ENCODE results near the gene ZNF638. TPM values are rescaled to one million over a fixed set of nuclear protein-coding genes. Genes with fewer than 3 reads are reported as not detected.

Gene ZNF638
- total and polyA plus RNA-seq, 2 donors (not counting 3 experiments of a cell fraction or from before 2014, with no cell fraction given): 36.4 to 111 TPM

- CTCF ChIA-PET: interaction anchor here (0.9 to 3.3 kb wide), 5 partner anchors 9 to 64 kb away, joined by 3 to 14 read pairs (median 4); no protein-coding TSS in a partner anchor
- H3K27ac ChIP-seq (ENCODE audit: insufficient read depth, low read depth, low read length): no peak overlapping the region
- no peaks in the 10 kb centered on the region for H3K36me3 ChIP-seq (ENCODE audit: control insufficient read depth in 2 of 2, extremely low read depth in 1 of 2, insufficient read depth in 2 of 2, low read length in 2 of 2)
- DNase-seq (ENCODE audit: low read depth, low spot score): no peak
- H2AFZ ChIP-seq (ENCODE audit: low read depth, low read length): no peak overlapping the region
- POLR2A ChIA-PET: no interaction called here
- H3K4me2 ChIP-seq (ENCODE audit: insufficient read depth, low read length): no peak overlapping the region
- dilution Hi-C loops (cut with MboI; ENCODE audit: extremely low pct_ligation_motif_present, low sequenced_read_pairs) (no loop called here), intact Hi-C loops (cut with micrococcal nuclease) (loop anchor here (2.0 kb wide), 1 partner anchor 18 kb away; no protein-coding TSS in a partner anchor)
- no peaks in the 10 kb centered on the region for H3K9me1 ChIP-seq (replicated peaks; ENCODE audit: control insufficient read depth, extremely low read depth, insufficient read depth, low read length)
- H3K4me1 ChIP-seq (ENCODE audit: control insufficient read depth, extremely low read depth, insufficient read depth, low read length): no peaks in the 10 kb centered on the region
- H3K9me3 ChIP-seq (replicated peaks; ENCODE audit: control insufficient read depth, insufficient read depth, low read length): no peaks in the 10 kb centered on the region
- H3K4me3 ChIP-seq (replicated peaks in 1 of 3; ENCODE audit: insufficient read depth in 1 of 3, low read depth in 1 of 3, low read length in 3 of 3): no peak overlapping the region
- no peaks in the 10 kb centered on the region for H4K20me1 ChIP-seq (replicated peaks; ENCODE audit: control insufficient read depth, extremely low read depth, insufficient read depth, low read length)
- H3K9ac ChIP-seq (replicated peaks; ENCODE audit: extremely low read depth, insufficient read depth, low read length): no peak overlapping the region
- no peaks in the 10 kb centered on the region for H3K79me2 ChIP-seq (ENCODE audit: control insufficient read depth, insufficient read depth, low read length)
- H3K27me3 ChIP-seq (ENCODE audit: control insufficient read depth in 2 of 2, insufficient read depth in 2 of 2, low read length in 2 of 2): no peaks in the 10 kb centered on the region
- no peak for TF ChIP-seq JUN (IDR thresholded peaks at IDR 0.05; ENCODE audit: borderline replicate concordance, insufficient read depth, insufficient read length, low read depth)
- no TSS peak for BruUV-seq (replicated peaks)
- no peak for FAIRE-seq
These were observed 114.9 kb downstream of the ZNF638 start for GRCh38 chr2:71446505-71446904.

- H3K4me3 ChIP-seq (replicated peaks in 1 of 3; ENCODE audit: insufficient read depth in 1 of 3, low read depth in 1 of 3, low read length in 3 of 3): no peak overlapping the region
- TF ChIP-seq POLR2A (IDR thresholded peaks at IDR 0.05; ENCODE audit: low read depth, low read length) (no peak), CTCF (IDR thresholded peaks at IDR 0.05; ENCODE audit: extremely low read depth in 1 of 2, insufficient read depth in 1 of 2, low read depth in 1 of 2, low read length in 2 of 2) (no peak)
- H4K20me1 ChIP-seq (replicated peaks; ENCODE audit: control insufficient read depth, extremely low read depth, insufficient read depth, low read length): no peaks in the 10 kb centered on the region
- no peak overlapping the region for H3K27ac ChIP-seq (ENCODE audit: insufficient read depth, low read depth, low read length)
- FAIRE-seq (peak; percentile 4), DNase-seq (ENCODE audit: low read depth, low spot score) (no peak)
- dilution Hi-C loops (cut with MboI; ENCODE audit: extremely low pct_ligation_motif_present, low sequenced_read_pairs): no loop called here
- H3K36me3 ChIP-seq (ENCODE audit: control insufficient read depth in 2 of 2, extremely low read depth in 1 of 2, insufficient read depth in 2 of 2, low read length in 2 of 2): no peaks in the 10 kb centered on the region
- no peaks in the 10 kb centered on the region for H3K9me1 ChIP-seq (replicated peaks; ENCODE audit: control insufficient read depth, extremely low read depth, insufficient read depth, low read length)
- intact Hi-C loops (cut with micrococcal nuclease): no loop called here
- H3K79me2 ChIP-seq (ENCODE audit: control insufficient read depth, insufficient read depth, low read length): no peaks in the 10 kb centered on the region
- no TSS peak for BruUV-seq (replicated peaks)
- peaks cover 21% of the 10 kb centered on the region for H3K4me1 ChIP-seq (ENCODE audit: control insufficient read depth, extremely low read depth, insufficient read depth, low read length)
- CTCF ChIA-PET: interaction anchor here (0.8 to 5.0 kb wide), 6 partner anchors 11 to 150 kb away, joined by 3 to 32 read pairs (median 6); no protein-coding TSS in a partner anchor
- no peak overlapping the region for H3K4me2 ChIP-seq (ENCODE audit: insufficient read depth, low read length)
- POLR2A ChIA-PET: no interaction called here
- no peak overlapping the region for H3K9ac ChIP-seq (replicated peaks; ENCODE audit: extremely low read depth, insufficient read depth, low read length)
- H3K9me3 ChIP-seq (replicated peaks; ENCODE audit: control insufficient read depth, insufficient read depth, low read length): no peaks in the 10 kb centered on the region
- no peaks in the 10 kb centered on the region for H3K27me3 ChIP-seq (ENCODE audit: control insufficient read depth in 2 of 2, insufficient read depth in 2 of 2, low read length in 2 of 2)
- H2AFZ ChIP-seq (ENCODE audit: low read depth, low read length): no peak overlapping the region
These were observed 117.8 kb downstream of the ZNF638 start for GRCh38 chr2:71449343-71449742.

Measured in endothelial cell of umbilical vein (primary cell).